A549 treated with GW870086 at 1 μM for 4 hours (cell line): ENCODE measurements around the gene DCHS2. TPM values are rescaled to one million over a fixed set of nuclear protein-coding genes. Genes with fewer than 3 reads are reported as not detected.

Experiments
- total RNA-seq: library from RNA; stranded (reverse); fragments of 200-300 nt; extraction: Qiagen RNA extraction; gene quantifications from 5 replicates; pipeline ENCODE4 v1.2.3, GENCODE V29; 2022; ENCODE audit warnings: low read depth

The DCHS2 gene, protein sequence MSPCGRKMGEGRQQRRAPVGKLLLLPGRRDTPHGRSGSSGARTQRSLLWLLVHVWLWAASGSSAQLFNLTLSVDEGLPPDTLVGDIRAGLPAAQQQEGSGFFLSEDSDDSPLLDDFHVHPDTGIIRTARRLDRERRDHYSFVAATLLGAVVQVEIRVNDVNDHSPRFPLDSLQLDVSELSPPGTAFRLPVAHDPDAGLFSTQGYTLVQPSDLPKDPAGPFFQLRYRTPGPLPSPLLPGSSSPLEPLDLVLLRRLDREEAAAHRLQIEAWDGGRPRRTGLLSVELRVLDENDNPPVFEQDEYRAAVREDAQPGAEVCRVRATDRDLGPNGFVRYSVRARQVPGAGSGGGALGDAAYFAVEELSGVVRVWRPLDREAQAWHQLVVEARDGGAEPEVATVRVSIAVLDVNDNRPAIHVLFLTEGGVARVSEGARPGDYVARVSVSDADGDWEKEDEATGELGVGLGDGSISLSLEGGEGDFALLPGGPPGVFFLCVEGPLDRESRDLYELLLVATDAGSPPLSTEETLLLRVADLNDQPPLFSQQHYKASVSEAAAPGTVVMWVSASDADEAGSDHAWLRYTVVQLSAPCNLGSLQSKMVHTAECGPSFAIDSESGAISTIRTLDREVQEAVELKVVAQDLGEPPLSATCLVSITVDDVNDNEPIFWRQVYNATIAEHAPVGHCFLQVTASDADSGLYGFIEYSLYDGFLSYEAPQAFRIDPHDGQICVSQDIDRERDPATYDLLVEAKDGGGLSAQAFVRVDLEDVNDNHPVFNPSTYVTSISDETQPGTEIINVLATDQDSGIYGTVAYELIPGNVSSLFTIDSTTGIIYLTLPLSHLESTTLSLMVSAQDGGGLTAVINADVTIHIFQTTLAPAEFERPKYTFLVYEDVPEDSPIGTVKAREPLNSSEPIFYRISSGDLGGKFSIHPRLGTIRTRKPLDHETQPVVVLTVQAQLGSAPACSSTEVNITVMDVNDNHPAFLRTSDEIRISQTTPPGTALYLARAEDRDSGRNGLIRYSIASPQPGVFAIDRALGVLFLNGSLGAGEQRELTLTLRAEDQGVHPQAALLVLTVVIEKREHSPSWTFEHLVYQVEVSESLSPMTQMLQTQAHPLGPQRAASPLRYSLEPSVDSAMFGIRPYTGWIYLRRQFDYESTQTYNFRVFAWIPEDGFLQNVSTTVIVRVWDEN (N-terminal part only)
- total RNA-seq = 0.03 TPM in 1 of 5 replicates, not detected in the others

DNA sequence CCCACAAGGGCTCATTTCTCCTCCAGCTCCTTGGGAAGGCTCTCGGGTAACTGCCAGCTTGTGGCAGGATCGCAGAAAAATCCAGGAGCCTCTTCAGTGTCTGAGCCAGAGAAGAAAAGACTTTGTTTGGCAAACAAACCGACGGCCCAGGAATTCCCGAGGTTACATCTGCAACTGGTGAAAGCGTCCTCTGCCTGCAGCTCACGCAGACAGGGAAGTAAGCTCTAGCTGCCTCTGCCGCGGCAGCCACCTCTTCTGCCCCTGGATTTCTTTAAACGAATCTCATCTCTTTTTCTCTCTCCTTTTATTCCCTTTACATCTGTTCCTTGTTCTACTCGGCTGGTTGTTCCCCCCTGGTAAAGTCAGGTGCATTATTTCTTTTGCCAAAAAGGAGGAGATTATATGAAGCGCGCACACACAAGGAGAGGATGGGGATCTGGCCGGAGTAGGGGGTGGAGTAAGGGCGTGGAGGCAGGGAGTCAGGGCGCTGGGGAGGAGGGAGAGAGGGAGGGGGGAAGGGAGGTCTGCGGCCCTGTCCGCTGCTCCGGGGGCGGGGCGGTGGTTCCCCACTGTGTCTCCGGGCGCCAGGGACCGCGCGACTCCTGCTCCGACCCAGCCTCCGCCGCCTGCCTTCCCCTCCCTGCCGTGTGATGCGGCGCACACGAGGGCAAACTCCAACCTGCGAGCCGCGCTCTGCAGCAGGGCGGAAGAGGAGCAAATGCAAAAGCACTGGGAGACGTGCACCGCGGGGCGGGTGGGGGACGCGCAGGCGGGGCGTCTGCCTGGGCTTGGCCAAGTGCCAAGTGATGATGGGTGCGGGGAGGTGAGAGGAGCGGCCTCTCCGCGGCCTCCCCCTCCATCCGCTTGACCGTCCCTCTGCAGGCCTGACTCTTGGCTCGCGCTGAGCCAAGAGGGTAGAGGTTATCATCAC is at the start of gene DCHS2:
DCHS2 (minus strand) TSS at position 459 of the 931 bp plus-strand sequence; CDS start at position 15, 444 bp downstream.

Other genes with a start within 250 kb of the DCHS2 start
- 54.9 to 58.5 TPM (median 56.3 TPM) in 5 replicates for gene PLRG1, start 58.6 kb upstream of the DCHS2 start, total RNA-seq
- 15.9 to 26.1 TPM (median 17.6 TPM) in 5 replicates for gene FGB, start 71.2 kb upstream of the DCHS2 start, total RNA-seq
- 16.4 to 22.7 TPM (median 17.4 TPM) in 5 replicates for gene FGA, start 98.9 kb upstream of the DCHS2 start, total RNA-seq
- gene FGG, start 120.9 kb upstream of the DCHS2 start, total RNA-seq = 5.1 to 8.7 TPM (median 5.5 TPM) in 5 replicates